ACC112 (cell line): ENCODE results near the gene HEPHL1.

ENCODE experiments used
- H2AFZ ChIP-seq: fragments of 200-600 bp; sonication (generic); one replicate; pipeline ENCODE4 v1.6.0; 2017; ENCODE audit warnings: antibody characterized with exemption, low read length; ENCODE audit not compliant: unreplicated experiment
- H3K27ac ChIP-seq: fragments of 200-600 bp; sonication (generic); 2 replicates; pipeline ENCODE4 v1.5.1; 2014; ENCODE audit warnings: low read depth, mild to moderate bottlenecking, antibody characterized with exemption, low read length, moderate library complexity
- H3K27me3 ChIP-seq: fragments of 200-600 bp; sonication (generic); 2 replicates; pipeline ENCODE4 v1.6.1; 2014; ENCODE audit warnings: mild to moderate bottlenecking, antibody characterized with exemption, low read length, moderate library complexity, mixed read lengths; ENCODE audit not compliant: insufficient read depth
- H3K36me3 ChIP-seq: fragments of 200-600 bp; sonication (generic); 2 replicates; pipeline ENCODE4 v1.6.1; 2016; ENCODE audit warnings: mild to moderate bottlenecking, antibody characterized with exemption, low read length, moderate library complexity, mixed read lengths; ENCODE audit not compliant: insufficient read depth
- H3K4me1 ChIP-seq: fragments of 200-600 bp; sonication (generic); one replicate; pipeline ENCODE4 v1.6.1; 2016; ENCODE audit warnings: low read length, mixed read lengths; ENCODE audit not compliant: insufficient read depth, unreplicated experiment, control insufficient read depth
- H3K4me3 ChIP-seq: fragments of 200-600 bp; sonication (generic); 2 replicates; pipeline ENCODE4 v1.5.1; 2014; ENCODE audit warnings: mild to moderate bottlenecking, low read depth, low read length
- H3K79me2 ChIP-seq: fragments of 200-600 bp; sonication (generic); one replicate; pipeline ENCODE4 v1.6.0; 2016; ENCODE audit warnings: low read length; ENCODE audit not compliant: control insufficient read depth, unreplicated experiment, insufficient read depth

Gene HEPHL1

DNA sequence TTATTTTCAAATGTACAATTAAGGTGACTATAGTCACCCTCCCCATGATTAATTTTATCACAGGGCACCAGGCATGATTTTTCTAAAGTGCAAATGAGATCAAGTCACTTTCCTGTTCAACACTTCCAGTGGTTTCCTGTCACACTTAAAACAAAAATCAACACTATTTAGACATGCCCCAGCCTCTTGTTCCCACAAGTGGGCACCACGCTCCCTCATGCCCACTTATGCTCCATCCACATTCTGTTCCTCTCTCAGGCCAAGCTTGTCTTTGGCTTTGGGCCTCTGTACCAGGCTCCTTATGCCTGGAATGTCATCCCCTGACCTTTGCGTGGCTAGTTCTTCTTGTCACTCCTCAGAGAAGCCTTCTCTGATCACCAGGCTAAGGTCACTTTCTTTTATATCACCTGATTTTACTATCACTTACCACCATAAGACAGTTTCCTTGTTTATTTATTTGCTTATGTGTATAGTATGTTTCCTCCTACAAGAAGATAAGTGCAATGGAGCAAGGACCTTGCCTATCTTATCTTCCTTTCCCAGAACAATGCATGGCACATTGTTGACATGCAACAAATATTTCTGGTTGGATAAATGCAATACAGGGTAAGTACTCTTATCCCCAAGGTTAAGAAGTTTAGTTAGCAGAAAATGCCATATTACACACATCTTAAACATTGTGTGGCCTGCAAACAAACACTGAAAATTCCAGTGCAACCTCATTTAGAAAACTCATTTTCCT is 56.6 kb downstream of the HEPHL1 start:
- H3K79me2 ChIP-seq, result no peaks in the 10 kb centered on the region
- H3K27me3 ChIP-seq, result 0 out of 2 replicates have a peak, but pooled peaks cover 5% of the 10 kb centered on the region
- H3K4me3 ChIP-seq, result no peak overlapping the region
- no peaks in the 10 kb centered on the region for H3K4me1 ChIP-seq
- H3K27ac ChIP-seq, result no peak overlapping the region
- no peaks in the 10 kb centered on the region for H3K36me3 ChIP-seq
- no peak overlapping the region for H2AFZ ChIP-seq

DNA sequence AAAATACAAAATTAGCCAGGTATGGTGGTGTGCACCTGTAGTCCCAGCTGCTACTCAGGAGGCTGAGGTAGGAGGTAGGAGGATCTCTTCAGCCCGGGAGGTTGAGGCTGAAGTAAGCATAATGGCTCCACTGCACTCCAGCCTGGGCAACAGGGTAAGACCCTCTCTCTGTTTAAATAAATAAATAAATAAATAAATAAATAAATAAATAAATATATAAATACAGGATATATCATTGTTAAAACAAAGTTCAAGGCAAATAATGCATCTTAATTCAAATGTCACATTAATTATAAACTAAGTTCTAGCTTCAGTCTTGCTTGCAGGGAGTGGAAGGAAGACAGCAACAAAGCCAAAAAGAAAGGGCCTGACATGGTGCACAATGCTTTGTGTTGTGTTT is 63.0 kb downstream of the HEPHL1 start:
- no peak overlapping the region for H2AFZ ChIP-seq
- peaks cover 28% of the 10 kb centered on the region; the same call in 1 of the 2 replicates for H3K27me3 ChIP-seq
- H3K4me1 ChIP-seq, result no peaks in the 10 kb centered on the region
- H3K79me2 ChIP-seq, result no peaks in the 10 kb centered on the region
- H3K27ac ChIP-seq, result no peak overlapping the region
- no peaks in the 10 kb centered on the region for H3K36me3 ChIP-seq
- H3K4me3 ChIP-seq, result no peak overlapping the region

DNA sequence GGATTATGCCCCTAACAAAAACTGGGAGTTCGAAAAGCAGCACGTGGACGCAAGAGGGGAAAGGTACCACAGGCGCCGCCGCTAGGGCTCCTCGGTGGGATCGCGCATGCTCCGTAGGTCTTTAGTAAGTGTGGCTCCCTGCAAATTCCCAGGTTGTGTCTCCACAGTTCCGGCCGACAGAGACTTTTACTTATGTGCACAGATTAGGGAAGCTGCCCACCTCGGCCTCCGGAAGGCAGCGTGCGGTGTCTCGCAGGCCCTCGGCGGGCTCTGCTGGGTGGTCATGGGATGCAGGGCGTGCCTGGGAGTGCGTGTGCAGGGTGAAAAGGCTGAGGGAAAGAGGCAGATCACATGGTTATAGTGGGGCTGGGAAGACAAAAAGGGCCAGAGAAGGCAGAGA is 67.8 kb downstream of the HEPHL1 start:
- no peaks in the 10 kb centered on the region for H3K79me2 ChIP-seq
- no peak overlapping the region for H2AFZ ChIP-seq
- H3K36me3 ChIP-seq, result no peaks in the 10 kb centered on the region
- H3K4me1 ChIP-seq, result no peaks in the 10 kb centered on the region
- peaks cover 19% of the 10 kb centered on the region; the same call in 1 of the 2 replicates for H3K27me3 ChIP-seq
- no peak overlapping the region for H3K27ac ChIP-seq
- no peak overlapping the region for H3K4me3 ChIP-seq

- Histone ChIP-seq H2AFZ (no peak overlapping the region), H3K79me2 (no peaks in the 10 kb centered on the region), H3K27me3 (peaks cover 19% of the 10 kb centered on the region; the same call in 1 of the 2 replicates), H3K36me3 (no peaks in the 10 kb centered on the region), H3K27ac (no peak overlapping the region), H3K4me1 (no peaks in the 10 kb centered on the region), H3K4me3 (no peak overlapping the region)
These were observed 68.2 kb downstream of the HEPHL1 start for GRCh38 chr11:94089341-94089740.

DNA sequence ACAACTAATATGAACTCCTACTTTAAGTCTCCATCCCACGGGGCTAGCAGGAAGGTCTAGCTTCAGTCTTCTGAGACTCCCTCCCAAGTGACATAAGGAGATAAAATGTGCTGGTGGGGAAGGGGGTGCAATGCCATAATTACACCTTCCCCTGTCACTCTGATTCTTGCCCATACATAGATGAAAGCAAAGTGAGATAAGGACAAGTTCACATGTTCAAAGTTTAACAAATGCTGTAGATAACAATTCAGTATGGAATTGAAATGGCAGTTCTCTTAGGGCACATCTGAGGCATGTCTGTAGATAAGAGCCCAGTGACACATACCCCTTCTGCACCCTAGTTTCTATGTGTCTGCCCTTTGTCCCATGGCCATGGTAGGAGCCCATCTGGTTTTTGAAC is 69.2 kb downstream of the HEPHL1 start:
- Histone ChIP-seq H2AFZ (no peak overlapping the region), H3K4me3 (no peak overlapping the region), H3K27me3 (peaks cover 16% of the 10 kb centered on the region; the same call in 1 of the 2 replicates), H3K36me3 (no peaks in the 10 kb centered on the region), H3K27ac (no peak overlapping the region), H3K79me2 (no peaks in the 10 kb centered on the region), H3K4me1 (no peaks in the 10 kb centered on the region)

DNA sequence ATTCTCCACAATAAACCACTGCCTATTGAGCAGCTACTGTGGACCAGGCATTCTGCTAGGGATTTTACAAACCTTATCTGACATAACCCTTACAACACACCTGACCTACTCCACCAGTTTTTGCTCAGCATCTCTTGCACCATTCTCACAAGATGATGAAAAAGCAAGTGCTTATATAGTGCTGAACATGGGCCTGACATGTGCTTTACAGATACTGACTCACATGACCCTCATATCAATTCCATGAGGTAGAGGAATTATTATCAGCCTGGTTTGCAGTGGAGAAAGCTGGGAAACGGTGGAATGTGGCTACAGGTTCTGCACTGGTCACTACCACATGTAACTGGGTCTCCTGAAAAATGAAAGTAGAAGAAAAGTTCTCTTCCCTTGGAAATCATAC is 69.9 kb downstream of the HEPHL1 start:
- Histone ChIP-seq H3K79me2 (no peaks in the 10 kb centered on the region), H3K4me3 (no peak overlapping the region), H3K27ac (no peak overlapping the region), H3K27me3 (peaks cover 16% of the 10 kb centered on the region; the same call in 1 of the 2 replicates), H3K4me1 (no peaks in the 10 kb centered on the region), H3K36me3 (no peaks in the 10 kb centered on the region), H2AFZ (no peak overlapping the region)

DNA sequence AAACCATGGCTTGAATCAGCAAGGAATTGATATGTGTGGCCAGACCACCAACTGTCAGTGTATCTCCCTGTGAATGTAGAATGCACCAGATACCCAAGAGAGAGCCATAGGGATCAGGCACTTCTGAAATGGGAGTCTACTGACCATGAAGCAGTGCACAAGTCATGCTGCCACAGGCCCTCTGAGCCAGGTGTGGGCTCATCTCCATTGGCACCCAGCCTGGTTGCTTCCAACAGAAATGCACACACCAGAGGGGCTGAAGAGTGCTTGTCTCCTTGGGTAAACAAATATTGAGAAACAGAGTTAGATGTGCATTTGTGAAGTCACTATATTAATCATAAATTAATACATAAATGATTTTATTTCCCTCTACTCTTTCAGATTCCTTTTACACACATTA is 79.1 kb downstream of the HEPHL1 start:
- H3K4me1 ChIP-seq, result no peaks in the 10 kb centered on the region
- no peak overlapping the region for H3K4me3 ChIP-seq
- H3K27ac ChIP-seq, result no peak overlapping the region
- no peaks in the 10 kb centered on the region; the same call in 1 of the 2 replicates for H3K27me3 ChIP-seq
- H3K36me3 ChIP-seq, result no peaks in the 10 kb centered on the region
- H2AFZ ChIP-seq, result no peak overlapping the region
- no peaks in the 10 kb centered on the region for H3K79me2 ChIP-seq

DNA sequence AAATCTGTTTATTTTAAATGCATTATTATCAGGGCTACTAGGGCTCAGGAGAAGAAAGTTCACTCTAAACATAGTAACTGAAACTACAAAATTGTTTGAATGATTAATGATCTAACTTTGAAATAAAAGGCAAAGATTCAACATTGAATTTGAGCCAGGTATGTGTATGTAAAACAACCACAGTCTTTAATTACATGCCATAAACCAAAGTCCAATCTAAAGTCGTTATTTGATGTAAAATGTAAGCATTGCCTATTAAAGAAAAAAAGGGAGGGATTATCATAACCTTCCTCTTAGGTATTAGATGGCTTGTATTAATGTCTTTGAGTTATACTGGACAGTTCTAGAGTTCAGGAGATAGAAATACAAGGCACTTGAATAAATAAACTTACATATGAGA is 82.3 kb downstream of the HEPHL1 start:
- Histone ChIP-seq H3K27ac (no peak overlapping the region), H3K79me2 (no peaks in the 10 kb centered on the region), H3K27me3 (no peaks in the 10 kb centered on the region; the same call in 1 of the 2 replicates), H3K4me1 (no peaks in the 10 kb centered on the region), H3K36me3 (no peaks in the 10 kb centered on the region), H3K4me3 (no peak overlapping the region), H2AFZ (no peak overlapping the region)

DNA sequence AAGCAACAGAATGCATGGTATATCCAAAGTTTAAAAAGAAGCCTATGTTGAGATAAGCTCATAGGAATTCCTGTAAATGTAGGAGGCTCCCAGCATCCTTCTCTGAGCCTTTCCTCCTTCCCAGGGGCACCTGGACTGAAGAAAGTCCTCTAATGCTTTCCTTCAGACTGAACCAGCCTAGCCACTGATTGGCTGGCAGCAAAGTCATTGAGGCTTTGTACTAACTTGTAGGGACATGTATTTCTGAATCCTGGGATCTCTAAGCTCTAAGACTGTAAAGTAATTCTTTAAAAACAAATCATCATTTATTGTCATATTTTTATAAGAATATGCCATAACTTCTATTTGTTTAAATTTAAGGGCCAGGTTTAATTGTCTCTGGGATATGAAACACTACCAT is 83.6 kb downstream of the HEPHL1 start:
- Histone ChIP-seq H3K36me3 (no peaks in the 10 kb centered on the region), H3K27me3 (no peaks in the 10 kb centered on the region; the same call in 1 of the 2 replicates), H3K4me1 (no peaks in the 10 kb centered on the region), H2AFZ (no peak overlapping the region), H3K79me2 (no peaks in the 10 kb centered on the region), H3K4me3 (no peak overlapping the region), H3K27ac (no peak overlapping the region)

GRCh38 chr11:94106716-94107115 is 85.6 kb downstream of the HEPHL1 start:
- no peak overlapping the region for H2AFZ ChIP-seq

DNA sequence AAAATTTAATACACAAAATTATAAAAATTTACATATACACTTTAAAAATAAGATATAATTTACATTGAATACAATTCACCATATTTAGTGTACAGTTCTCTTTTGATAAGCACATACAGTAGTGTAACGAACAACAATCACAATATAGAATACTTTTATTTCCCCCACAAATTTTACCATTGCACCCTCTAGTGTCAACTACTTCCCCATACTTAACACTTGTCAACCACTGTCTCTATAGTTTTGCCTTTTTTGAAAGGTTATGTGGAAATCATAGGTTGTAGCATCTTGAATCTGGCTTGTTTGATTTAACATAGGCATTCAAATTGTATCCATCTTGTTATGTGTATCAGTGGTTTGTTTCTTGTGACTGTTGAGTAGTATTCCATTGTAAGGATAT is 86.2 kb downstream of the HEPHL1 start:
- no peak overlapping the region for H3K27ac ChIP-seq
- H3K79me2 ChIP-seq, result no peaks in the 10 kb centered on the region
- H3K27me3 ChIP-seq, result peaks cover 2% of the 10 kb centered on the region; the same call in 1 of the 2 replicates
- no peaks in the 10 kb centered on the region for H3K36me3 ChIP-seq
- H3K4me1 ChIP-seq, result no peaks in the 10 kb centered on the region
- H3K4me3 ChIP-seq, result no peak overlapping the region
- H2AFZ ChIP-seq, result no peak overlapping the region

More at GRCh38 chr11:94106716-94107115, 85.6 kb downstream of the HEPHL1 start:
- Histone ChIP-seq H3K27me3 (peaks cover 2% of the 10 kb centered on the region; the same call in 1 of the 2 replicates), H3K79me2 (no peaks in the 10 kb centered on the region), H3K4me1 (no peaks in the 10 kb centered on the region), H3K27ac (no peak overlapping the region), H3K36me3 (no peaks in the 10 kb centered on the region), H3K4me3 (no peak overlapping the region)
